Measurements from ENCODE around the gene CDH23.

Gene CDH23

GRCh38 chr10:71397296-71398212, 834 bp downstream of the CDH23 start:
- DNase-seq = no peak
- peak overlapping the region; percentile 59 for H3K4me2 ChIP-seq (ENCODE audit: low read depth, low read length)

DNA sequence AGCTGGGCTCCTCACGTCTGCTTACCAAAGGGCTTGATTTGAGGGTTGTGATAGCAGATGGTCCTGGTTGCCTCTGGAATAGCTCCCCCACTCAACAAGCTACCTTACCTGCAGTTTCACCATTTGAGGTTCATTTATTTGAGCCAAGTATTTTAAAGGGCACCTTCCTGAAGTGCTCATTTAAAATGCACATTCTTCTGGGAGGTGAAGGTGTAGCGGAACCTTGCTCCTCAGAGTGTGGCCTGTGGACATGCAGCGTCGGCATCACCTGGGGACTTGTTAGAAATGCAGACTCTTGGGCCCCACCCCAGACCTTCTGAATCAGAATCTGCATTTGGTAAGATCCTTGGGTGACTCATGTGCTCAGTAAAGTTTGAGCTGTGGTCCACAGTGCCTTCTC, 2.3 kb downstream of the CDH23 start:
- H3K27ac ChIP-seq (ENCODE audit: low read length) = no peak overlapping the region
- no peaks in the 10 kb centered on the region for H4K20me1 ChIP-seq (ENCODE audit: insufficient read depth, low read length)
- TF ChIP-seq, protein P1, sequence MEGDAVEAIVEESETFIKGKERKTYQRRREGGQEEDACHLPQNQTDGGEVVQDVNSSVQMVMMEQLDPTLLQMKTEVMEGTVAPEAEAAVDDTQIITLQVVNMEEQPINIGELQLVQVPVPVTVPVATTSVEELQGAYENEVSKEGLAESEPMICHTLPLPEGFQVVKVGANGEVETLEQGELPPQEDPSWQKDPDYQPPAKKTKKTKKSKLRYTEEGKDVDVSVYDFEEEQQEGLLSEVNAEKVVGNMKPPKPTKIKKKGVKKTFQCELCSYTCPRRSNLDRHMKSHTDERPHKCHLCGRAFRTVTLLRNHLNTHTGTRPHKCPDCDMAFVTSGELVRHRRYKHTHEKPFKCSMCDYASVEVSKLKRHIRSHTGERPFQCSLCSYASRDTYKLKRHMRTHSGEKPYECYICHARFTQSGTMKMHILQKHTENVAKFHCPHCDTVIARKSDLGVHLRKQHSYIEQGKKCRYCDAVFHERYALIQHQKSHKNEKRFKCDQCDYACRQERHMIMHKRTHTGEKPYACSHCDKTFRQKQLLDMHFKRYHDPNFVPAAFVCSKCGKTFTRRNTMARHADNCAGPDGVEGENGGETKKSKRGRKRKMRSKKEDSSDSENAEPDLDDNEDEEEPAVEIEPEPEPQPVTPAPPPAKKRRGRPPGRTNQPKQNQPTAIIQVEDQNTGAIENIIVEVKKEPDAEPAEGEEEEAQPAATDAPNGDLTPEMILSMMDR (IDR thresholded peaks at IDR 0.05; ENCODE audit: low read length) = no peak
- TF ChIP-seq EZH2phosphoT487 (IDR thresholded peaks at IDR 0.05; ENCODE audit: low read length) (no peak), EZH2 (optimal IDR thresholded peaks at IDR 0.05; ENCODE audit: low read depth, low read length) (no peak)
- H3K4me3 ChIP-seq (ENCODE audit: low read length) = no peak overlapping the region
- H3K79me2 ChIP-seq (ENCODE audit: low read length) = no peaks in the 10 kb centered on the region
- H3F3A ChIP-seq (ENCODE audit: insufficient read depth, low read length) = no peaks in the 10 kb centered on the region
- no peak for DNase-seq
- H3K4me1 ChIP-seq (ENCODE audit: low read length) = no peaks in the 10 kb centered on the region
- H3K9me2 ChIP-seq (replicated peaks; ENCODE audit: insufficient read depth, low read length) = no peaks in the 10 kb centered on the region
- no peak overlapping the region for H3K9ac ChIP-seq (ENCODE audit: low read length)
- no peaks in the 10 kb centered on the region for H3K9me3 ChIP-seq (replicated peaks; ENCODE audit: insufficient read depth, low read length)
- H2AFZ ChIP-seq (ENCODE audit: low read length) = no peak overlapping the region
- H3K4me2 ChIP-seq (ENCODE audit: low read depth, low read length) = no peak overlapping the region
- peaks cover 79% of the 10 kb centered on the region for H3K27me3 ChIP-seq (replicated peaks; ENCODE audit: insufficient read depth, low read length)
- no peaks in the 10 kb centered on the region for H3K36me3 ChIP-seq (replicated peaks; ENCODE audit: insufficient read depth, low read length)

More at GRCh38 chr10:71397296-71398212, 834 bp downstream of the CDH23 start:
- H3K27ac ChIP-seq (ENCODE audit: low read length) = no peak overlapping the region
- H4K20me1 ChIP-seq (ENCODE audit: insufficient read depth, low read length) = no peaks in the 10 kb centered on the region
- H3K36me3 ChIP-seq (replicated peaks; ENCODE audit: insufficient read depth, low read length) = no peaks in the 10 kb centered on the region
- no peaks in the 10 kb centered on the region for H3K9me2 ChIP-seq (replicated peaks; ENCODE audit: insufficient read depth, low read length)
- H3K79me2 ChIP-seq (ENCODE audit: low read length) = no peaks in the 10 kb centered on the region
- H3K4me3 ChIP-seq (ENCODE audit: low read length) = no peak overlapping the region
- TF ChIP-seq, protein P1 (IDR thresholded peaks at IDR 0.05; ENCODE audit: low read length) = no peak
- TF ChIP-seq EZH2phosphoT487 (IDR thresholded peaks at IDR 0.05; ENCODE audit: low read length) (no peak; the same call in 1 of the 2 replicates), EZH2 (optimal IDR thresholded peaks at IDR 0.05; ENCODE audit: low read depth, low read length) (no peak)
- H3K27me3 ChIP-seq (replicated peaks; ENCODE audit: insufficient read depth, low read length) = peaks cover 89% of the 10 kb centered on the region
- no peak overlapping the region for H3K9ac ChIP-seq (ENCODE audit: low read length)
- no peaks in the 10 kb centered on the region for H3K4me1 ChIP-seq (ENCODE audit: low read length)
- no peaks in the 10 kb centered on the region for H3K9me3 ChIP-seq (replicated peaks; ENCODE audit: insufficient read depth, low read length)
- H2AFZ ChIP-seq (ENCODE audit: low read length) = no peak overlapping the region
- H3F3A ChIP-seq (ENCODE audit: insufficient read depth, low read length) = no peaks in the 10 kb centered on the region

- Histone ChIP-seq H4K20me1 (ENCODE audit: insufficient read depth, low read length) (no peaks in the 10 kb centered on the region), H3K27ac (ENCODE audit: low read length) (no peak overlapping the region), H3K4me2 (ENCODE audit: low read depth, low read length) (no peak overlapping the region), H2AFZ (ENCODE audit: low read length) (no peak overlapping the region), H3K4me1 (ENCODE audit: low read length) (no peaks in the 10 kb centered on the region), H3F3A (ENCODE audit: insufficient read depth, low read length) (no peaks in the 10 kb centered on the region), H3K27me3 (replicated peaks; ENCODE audit: insufficient read depth, low read length) (peaks cover 83% of the 10 kb centered on the region), H3K9ac (ENCODE audit: low read length) (no peak overlapping the region), H3K4me3 (ENCODE audit: low read length) (no peak overlapping the region), H3K9me3 (replicated peaks; ENCODE audit: insufficient read depth, low read length) (no peaks in the 10 kb centered on the region), H3K79me2 (ENCODE audit: low read length) (no peaks in the 10 kb centered on the region), H3K36me3 (replicated peaks; ENCODE audit: insufficient read depth, low read length) (no peaks in the 10 kb centered on the region), H3K9me2 (replicated peaks; ENCODE audit: insufficient read depth, low read length) (no peaks in the 10 kb centered on the region)
- TF ChIP-seq EZH2phosphoT487 (IDR thresholded peaks at IDR 0.05; ENCODE audit: low read length) (no peak), EZH2 (optimal IDR thresholded peaks at IDR 0.05; ENCODE audit: low read depth, low read length) (no peak)
- TF ChIP-seq, protein P1 (IDR thresholded peaks at IDR 0.05; ENCODE audit: low read length) = no peak
- DNase-seq = no peak
Observed at GRCh38 chr10:71399946-71400345, 3.2 kb downstream of the CDH23 start.

Data from MM.1S (cell line).